OCI-LY7 (cell line): Measurements from ENCODE around the gene AMIGO2. TPM values are rescaled to one million over a fixed set of nuclear protein-coding genes. Genes with fewer than 3 reads are reported as not detected.

Source experiments
- BruUV-seq: library from RNA; stranded (reverse); fragments of 400-500 nt; replicated peaks from 2 replicates; lab custom pipeline; 2021; lab: Mats Ljungman, UMichigan
- CTCF ChIA-PET: fragments of 300-600 bp; sonication (Branson Sonifier 250); formaldehyde crosslinking; loops from one replicate; lab custom pipeline; 2022; ENCODE audit warnings: antibody characterized with exemption; ENCODE audit not compliant: unreplicated experiment; lab: Charles Lee
- POLR2A ChIA-PET: fragments of 300-600 bp; sonication (Branson Sonifier 250); formaldehyde crosslinking; loops from one replicate; lab custom pipeline; 2022; ENCODE audit warnings: antibody characterized with exemption; lab: Charles Lee
- DNase-seq: peaks from one replicate; pipeline ENCODE4 v3.0.0-alpha.2; 2015; ENCODE audit warnings: low spot score
- H2AFZ ChIP-seq: fragments of 200-600 bp; sonication (generic), shearing (Covaris generic); 2 replicates; pipeline ENCODE4 v1.6.1; 2014; ENCODE audit warnings: mild to moderate bottlenecking, antibody characterized with exemption, low read length, moderate library complexity
- H3K27ac ChIP-seq: fragments of 200-600 bp; sonication (generic); 2 replicates; pipeline ENCODE4 v1.5.1; 2014; ENCODE audit warnings: mixed run types, low read depth, mild to moderate bottlenecking, moderate library complexity, low read length, inconsistent platforms; ENCODE audit not compliant: poor library complexity, severe bottlenecking
- H3K36me3 ChIP-seq: fragments of 200-600 bp; sonication (generic); 2 replicates; pipeline ENCODE4 v1.6.1; 2014; ENCODE audit warnings: mild to moderate bottlenecking, antibody characterized with exemption, low read length, moderate library complexity, mixed read lengths; ENCODE audit not compliant: insufficient read depth
- H3K4me1 ChIP-seq: fragments of 200-600 bp; sonication (generic); 2 replicates; pipeline ENCODE4 v1.5.1; 2014; ENCODE audit warnings: mild to moderate bottlenecking, low read length; ENCODE audit not compliant: insufficient read depth, poor library complexity, severe bottlenecking
- H3K4me2 ChIP-seq: fragments of 200-600 bp; sonication (generic); 2 replicates; pipeline ENCODE4 v1.6.1; 2014; ENCODE audit warnings: mild to moderate bottlenecking, low read length
- H3K4me3 ChIP-seq: fragments of 200-600 bp; sonication (generic); 2 replicates; pipeline ENCODE4 v1.5.1; 2014; ENCODE audit warnings: mild to moderate bottlenecking, low read depth, low read length; ENCODE audit not compliant: poor library complexity, severe bottlenecking
- H3K79me2 ChIP-seq: fragments of 200-600 bp; sonication (generic); 2 replicates; pipeline ENCODE4 v1.6.1; 2016; ENCODE audit warnings: low read depth, mild to moderate bottlenecking, low read length, moderate library complexity, mixed read lengths; ENCODE audit not compliant: insufficient read depth
- H3K9me2 ChIP-seq: fragments of 200-600 bp; sonication (generic); 2 replicates; pipeline ENCODE4 v1.6.1; 2016; ENCODE audit warnings: mild to moderate bottlenecking, low read length, mixed read lengths; ENCODE audit not compliant: insufficient read depth
- H3K9me3 ChIP-seq: fragments of 200-600 bp; sonication (generic); 2 replicates; pipeline ENCODE4 v1.6.1; 2014; ENCODE audit warnings: mild to moderate bottlenecking, mixed run types, low read length, mixed read lengths
- H4K20me1 ChIP-seq: fragments of 200-600 bp; sonication (generic); 2 replicates; pipeline ENCODE4 v1.6.1; 2014; ENCODE audit warnings: mild to moderate bottlenecking, antibody characterized with exemption, low read length, moderate library complexity, mixed read lengths; ENCODE audit not compliant: insufficient read depth
- CTCF ChIP-seq: fragments of 200-600 bp; sonication (generic); conservative IDR thresholded peaks from 2 replicates; pipeline ENCODE4 v1.5.1; 2014; ENCODE audit warnings: mild to moderate bottlenecking, antibody characterized with exemption, low read length, moderate library complexity, mixed read lengths
- EZH2phosphoT487 ChIP-seq: fragments of 200-600 bp; sonication (generic); IDR thresholded peaks from 2 replicates; pipeline ENCODE4 v1.6.1; 2018; ENCODE audit warnings: low read depth, borderline replicate concordance, mild to moderate bottlenecking, mixed run types, antibody characterized with exemption, low read length, moderate library complexity, mixed read lengths
- intact Hi-C: fragments of 100-400 bp; cut with micrococcal nuclease; formaldehyde crosslinking; loops from one replicate; pipeline ENCODE4 v1.10.0; 2022; ENCODE audit not compliant: unreplicated experiment
- total RNA-seq, 2 experiments: library from RNA; depleted of rRNA in 1 of 2; stranded (reverse); fragments of >200 nt in 1 of 2; shearing (Covaris generic) in 1 of 2; gene quantifications; 2 replicates each; pipeline ENCODE4 v1.2.3, GENCODE V29; 2014 to 2022

AMIGO2 gene
- total RNA-seq, 2 experiments from 2014 or later = not detected

- ChIA-PET POLR2A (interaction anchor here (0.6 kb wide), 1 partner anchor 1356 kb away, joined by 3 read pairs; no protein-coding TSS in a partner anchor), CTCF (no interaction called here)
- TF ChIP-seq CTCF (no peak), EZH2phosphoT487 (no peak)
- Histone ChIP-seq H3K9me3 (no peaks in the 10 kb centered on the region), H3K4me1 (no peaks in the 10 kb centered on the region), H2AFZ (no peak overlapping the region), H3K4me2 (no peak overlapping the region), H4K20me1 (no peaks in the 10 kb centered on the region), H3K27ac (no peak overlapping the region), H3K79me2 (no peaks in the 10 kb centered on the region), H3K36me3 (no peaks in the 10 kb centered on the region), H3K4me3 (no peak overlapping the region), H3K9me2 (no peaks in the 10 kb centered on the region)
- no TSS peak for BruUV-seq
- intact Hi-C loops = loop anchor here (5.0 kb wide), 1 partner anchor 43 kb away; no protein-coding TSS in a partner anchor
- DNase-seq = no peak
These were observed 4.3 kb downstream of the AMIGO2 start for GRCh38 chr12:47075192-47076084.

GRCh38 chr12:47074757-47075156 is 5.0 kb downstream of the AMIGO2 start:
- intact Hi-C loops = loop anchor here (5.0 kb wide), 2 partner anchors 42 to 323 kb away; no protein-coding TSS in a partner anchor
- no peaks in the 10 kb centered on the region for H3K4me1 ChIP-seq
- no peaks in the 10 kb centered on the region for H3K9me3 ChIP-seq
- no peak overlapping the region for H3K4me2 ChIP-seq
- H3K36me3 ChIP-seq = no peaks in the 10 kb centered on the region
- no peaks in the 10 kb centered on the region for H3K79me2 ChIP-seq
- H3K9me2 ChIP-seq = no peaks in the 10 kb centered on the region
- no TSS peak for BruUV-seq
- no peak overlapping the region for H3K27ac ChIP-seq
- H2AFZ ChIP-seq = no peak overlapping the region
- H4K20me1 ChIP-seq = no peaks in the 10 kb centered on the region
- POLR2A ChIA-PET = interaction anchor here (0.6 to 1.1 kb wide), 2 partner anchors 71 to 1355 kb away, joined by 3 read pairs; no protein-coding TSS in a partner anchor
- DNase-seq = no peak
- H3K4me3 ChIP-seq = no peak overlapping the region
- CTCF ChIA-PET = no interaction called here
- TF ChIP-seq CTCF (no peak), EZH2phosphoT487 (no peak)

GRCh38 chr12:47073951-47074350 is 5.8 kb downstream of the AMIGO2 start:
- no peak overlapping the region for H3K4me2 ChIP-seq
- TF ChIP-seq CTCF (no peak), EZH2phosphoT487 (no peak)
- H3K79me2 ChIP-seq = no peaks in the 10 kb centered on the region
- POLR2A ChIA-PET = interaction anchor here (1.1 kb wide), 1 partner anchor 72 kb away, joined by 3 read pairs; no protein-coding TSS in a partner anchor
- H3K9me2 ChIP-seq = no peaks in the 10 kb centered on the region
- H3K36me3 ChIP-seq = no peaks in the 10 kb centered on the region
- CTCF ChIA-PET = no interaction called here
- DNase-seq = no peak
- H3K4me1 ChIP-seq = no peaks in the 10 kb centered on the region
- intact Hi-C loops = loop anchor here (5.0 kb wide), 1 partner anchor 323 kb away; no protein-coding TSS in a partner anchor
- no peak overlapping the region for H3K4me3 ChIP-seq
- BruUV-seq = no TSS peak
- H3K27ac ChIP-seq = no peak overlapping the region
- no peaks in the 10 kb centered on the region for H4K20me1 ChIP-seq
- H3K9me3 ChIP-seq = no peaks in the 10 kb centered on the region
- H2AFZ ChIP-seq = no peak overlapping the region
